Body of pancreas (tissue), 4 donors: ENCODE data around the gene CD8A.

Experiments used
- POLR2A ChIP-seq, 3 donors: fragments of 450-650 bp; IDR thresholded peaks; one replicate each; pipeline ENCODE4 v1.6.1; 2016; ENCODE audit warnings: antibody characterized with exemption in 3 of 3, mild to moderate bottlenecking in 2 of 3
- TF ChIP-seq, protein P1 (sequence below), 7 experiments: fragments of 450-650 bp in 4 of 7; fragments of 200-600 bp in 3 of 7; sonication (generic) in 3 of 7; IDR thresholded peaks; one replicate each; pipeline ENCODE4 v1.5.1; 2016 to 2019; ENCODE audit warnings: antibody characterized with exemption in 7 of 7

DNA sequence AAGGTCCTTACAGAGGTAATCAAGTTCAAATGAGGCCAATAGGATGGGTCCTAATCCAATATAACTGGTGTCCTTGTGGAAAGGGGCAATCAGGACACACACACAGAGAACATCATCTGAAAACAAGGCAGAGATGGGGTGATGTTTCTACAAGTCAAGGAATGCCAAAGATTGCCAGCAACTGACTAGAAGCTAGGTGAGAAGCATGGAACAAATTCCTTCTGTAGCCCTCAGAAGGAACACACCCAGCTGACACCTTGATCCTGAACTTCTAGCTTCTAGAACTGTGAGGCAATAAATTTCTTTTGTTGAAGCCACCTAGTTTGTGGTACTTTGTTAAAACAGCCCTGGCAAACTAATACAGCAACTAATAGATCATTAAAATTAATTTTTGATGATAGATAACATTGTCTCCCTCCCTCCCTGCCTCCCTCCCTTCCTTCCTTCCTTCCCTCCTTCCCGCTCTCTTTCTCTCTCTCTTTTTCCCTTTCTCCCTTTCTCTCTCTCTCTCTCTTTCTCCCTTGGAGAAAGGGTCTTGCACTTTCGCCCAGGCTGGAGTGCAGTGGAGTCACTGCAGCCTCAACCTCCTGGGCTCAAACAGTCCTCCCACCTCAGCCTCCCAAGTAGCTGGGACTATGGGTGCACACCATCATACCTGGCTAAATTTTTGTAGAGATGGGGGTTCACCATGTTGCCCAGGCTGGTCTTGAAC, 10.3 kb upstream of the CD8A start:
- TF ChIP-seq, protein P1, sequence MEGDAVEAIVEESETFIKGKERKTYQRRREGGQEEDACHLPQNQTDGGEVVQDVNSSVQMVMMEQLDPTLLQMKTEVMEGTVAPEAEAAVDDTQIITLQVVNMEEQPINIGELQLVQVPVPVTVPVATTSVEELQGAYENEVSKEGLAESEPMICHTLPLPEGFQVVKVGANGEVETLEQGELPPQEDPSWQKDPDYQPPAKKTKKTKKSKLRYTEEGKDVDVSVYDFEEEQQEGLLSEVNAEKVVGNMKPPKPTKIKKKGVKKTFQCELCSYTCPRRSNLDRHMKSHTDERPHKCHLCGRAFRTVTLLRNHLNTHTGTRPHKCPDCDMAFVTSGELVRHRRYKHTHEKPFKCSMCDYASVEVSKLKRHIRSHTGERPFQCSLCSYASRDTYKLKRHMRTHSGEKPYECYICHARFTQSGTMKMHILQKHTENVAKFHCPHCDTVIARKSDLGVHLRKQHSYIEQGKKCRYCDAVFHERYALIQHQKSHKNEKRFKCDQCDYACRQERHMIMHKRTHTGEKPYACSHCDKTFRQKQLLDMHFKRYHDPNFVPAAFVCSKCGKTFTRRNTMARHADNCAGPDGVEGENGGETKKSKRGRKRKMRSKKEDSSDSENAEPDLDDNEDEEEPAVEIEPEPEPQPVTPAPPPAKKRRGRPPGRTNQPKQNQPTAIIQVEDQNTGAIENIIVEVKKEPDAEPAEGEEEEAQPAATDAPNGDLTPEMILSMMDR (IDR thresholded peaks at IDR 0.05) = no peak
- TF ChIP-seq POLR2A (IDR thresholded peaks at IDR 0.05) = no peak
